ENCODE data around the gene ALDOC.

Gene ALDOC

GRCh38 chr17:28530250-28530649, 46.4 kb downstream of the ALDOC start:
- DNase-seq = no peak

- DNase-seq = no peak
These were observed 47.7 kb downstream of the ALDOC start for GRCh38 chr17:28529013-28529400.

GRCh38 chr17:28528327-28529012, 48.2 kb downstream of the ALDOC start:
- no peak for DNase-seq

GRCh38 chr17:28527859-28528258, 48.8 kb downstream of the ALDOC start:
- no peak for DNase-seq

- DNase-seq = no peak
These were observed 49.5 kb downstream of the ALDOC start for GRCh38 chr17:28527181-28527681.

GRCh38 chr17:28526381-28526780, 50.3 kb downstream of the ALDOC start:
- no peak for DNase-seq

- DNase-seq = no peak
These were observed 51.9 kb downstream of the ALDOC start for GRCh38 chr17:28524476-28525424.

GRCh38 chr17:28523876-28524275, 52.8 kb downstream of the ALDOC start:
- no peak for DNase-seq

GRCh38 chr17:28523186-28523585, 53.5 kb downstream of the ALDOC start:
- DNase-seq = no peak
